Measurements from ENCODE around the gene SZT2.

The SZT2 gene

GRCh38 chr1:43419627-43420425 lies 30.1 kb downstream of the SZT2 start:
- no peak for TF ChIP-seq CTCF (IDR thresholded peaks at IDR 0.05; ENCODE audit: extremely low read depth, missing control alignments)
- DNase-seq (ENCODE audit: low spot score), result no peak

GRCh38 chr1:43420874-43421273 lies 31.2 kb downstream of the SZT2 start:
- TF ChIP-seq CTCF (IDR thresholded peaks at IDR 0.05; ENCODE audit: extremely low read depth, missing control alignments), result no peak

GRCh38 chr1:43421396-43421795 lies 31.7 kb downstream of the SZT2 start:
- TF ChIP-seq CTCF (IDR thresholded peaks at IDR 0.05; ENCODE audit: extremely low read depth, missing control alignments), result no peak
- no peak for DNase-seq (ENCODE audit: low spot score)

More at GRCh38 chr1:43420874-43421273, 31.2 kb downstream of the SZT2 start:
- no peak for DNase-seq (ENCODE audit: low spot score)

GRCh38 chr1:43421976-43422750 lies 32.5 kb downstream of the SZT2 start:
- no peak for DNase-seq (ENCODE audit: low spot score)
- no peak for TF ChIP-seq CTCF (IDR thresholded peaks at IDR 0.05; ENCODE audit: extremely low read depth, missing control alignments)

- no peak for DNase-seq (ENCODE audit: low spot score)
- TF ChIP-seq CTCF (IDR thresholded peaks at IDR 0.05; ENCODE audit: extremely low read depth, missing control alignments), result no peak
Measured at GRCh38 chr1:43422995-43423671, 33.4 kb downstream of the SZT2 start.

- TF ChIP-seq CTCF (IDR thresholded peaks at IDR 0.05; ENCODE audit: extremely low read depth, missing control alignments), result no peak
- DNase-seq (ENCODE audit: low spot score), result no peak
Measured at GRCh38 chr1:43423672-43424550, 34.2 kb downstream of the SZT2 start.

Measured in GM20000 (cell line).